Measurements from ENCODE around the gene EMILIN1. TPM values are rescaled to one million over a fixed set of nuclear protein-coding genes. Genes with fewer than 3 reads are reported as not detected.
"Not testable (repeated sequence)": the region's sequence is repeated elsewhere in the genome, so short reads cannot be mapped to it uniquely, and the experiment has no call there.

EMILIN1 gene
- total RNA-seq, 3 donors from 2014 or later, result 12.1 to 256 (median 42.3) TPM

DNA sequence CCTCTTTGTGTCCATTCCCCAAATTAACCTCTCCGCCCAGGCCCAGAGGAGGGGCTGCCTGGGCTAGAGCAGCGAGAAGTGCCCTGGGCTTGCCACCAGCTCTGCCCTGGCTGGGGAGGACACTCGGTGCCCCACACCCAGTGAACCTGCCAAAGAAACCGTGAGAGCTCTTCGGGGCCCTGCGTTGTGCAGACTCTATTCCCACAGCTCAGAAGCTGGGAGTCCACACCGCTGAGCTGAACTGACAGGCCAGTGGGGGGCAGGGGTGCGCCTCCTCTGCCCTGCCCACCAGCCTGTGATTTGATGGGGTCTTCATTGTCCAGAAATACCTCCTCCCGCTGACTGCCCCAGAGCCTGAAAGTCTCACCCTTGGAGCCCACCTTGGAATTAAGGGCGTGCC, 21.6 kb downstream of the EMILIN1 start:
- Histone ChIP-seq H3K4me3 (no peak overlapping the region), H3K36me3 (ENCODE audit: low read depth) (no peaks in the 10 kb centered on the region), H3K9me3 (no peaks in the 10 kb centered on the region), H3K4me1 (ENCODE audit: low read depth) (peaks cover 3% of the 10 kb centered on the region)
- TF ChIP-seq, protein P1, sequence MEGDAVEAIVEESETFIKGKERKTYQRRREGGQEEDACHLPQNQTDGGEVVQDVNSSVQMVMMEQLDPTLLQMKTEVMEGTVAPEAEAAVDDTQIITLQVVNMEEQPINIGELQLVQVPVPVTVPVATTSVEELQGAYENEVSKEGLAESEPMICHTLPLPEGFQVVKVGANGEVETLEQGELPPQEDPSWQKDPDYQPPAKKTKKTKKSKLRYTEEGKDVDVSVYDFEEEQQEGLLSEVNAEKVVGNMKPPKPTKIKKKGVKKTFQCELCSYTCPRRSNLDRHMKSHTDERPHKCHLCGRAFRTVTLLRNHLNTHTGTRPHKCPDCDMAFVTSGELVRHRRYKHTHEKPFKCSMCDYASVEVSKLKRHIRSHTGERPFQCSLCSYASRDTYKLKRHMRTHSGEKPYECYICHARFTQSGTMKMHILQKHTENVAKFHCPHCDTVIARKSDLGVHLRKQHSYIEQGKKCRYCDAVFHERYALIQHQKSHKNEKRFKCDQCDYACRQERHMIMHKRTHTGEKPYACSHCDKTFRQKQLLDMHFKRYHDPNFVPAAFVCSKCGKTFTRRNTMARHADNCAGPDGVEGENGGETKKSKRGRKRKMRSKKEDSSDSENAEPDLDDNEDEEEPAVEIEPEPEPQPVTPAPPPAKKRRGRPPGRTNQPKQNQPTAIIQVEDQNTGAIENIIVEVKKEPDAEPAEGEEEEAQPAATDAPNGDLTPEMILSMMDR (IDR thresholded peaks at IDR 0.05), result no peak
- intact Hi-C loops (cut with DNase I, micrococcal nuclease), result no loop called here
- DNase-seq (no peak), ATAC-seq (no peak)

DNA sequence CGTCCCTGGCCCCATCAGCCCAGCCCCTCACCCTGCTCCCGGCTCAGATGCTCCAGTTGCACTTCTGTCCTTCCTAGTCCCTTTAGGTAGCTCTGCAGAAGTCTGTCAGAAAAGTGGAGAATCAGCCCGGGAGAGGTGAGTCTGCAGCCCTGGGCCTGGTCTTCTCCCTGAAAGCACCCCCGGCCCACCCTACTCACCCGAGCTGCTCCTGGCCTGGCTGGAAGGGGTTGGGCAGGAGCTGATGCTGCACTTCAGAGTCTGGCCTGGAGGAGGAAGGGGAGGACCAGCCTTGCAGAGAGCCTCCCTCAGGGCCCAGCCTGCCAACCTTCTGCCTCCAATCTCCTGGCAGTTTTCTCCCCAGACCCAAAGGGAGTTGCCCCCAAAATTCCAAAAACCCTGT, 23.9 kb downstream of the EMILIN1 start:
- ATAC-seq, result no peak
- DNase-seq, result no peak
- Histone ChIP-seq H3K4me1 (ENCODE audit: low read depth) (no peaks in the 10 kb centered on the region), H3K9me3 (no peaks in the 10 kb centered on the region), H3K4me3 (no peak overlapping the region), H3K36me3 (ENCODE audit: low read depth) (no peaks in the 10 kb centered on the region)
- TF ChIP-seq, protein P1 (IDR thresholded peaks at IDR 0.05), result no peak
- intact Hi-C loops (cut with DNase I, micrococcal nuclease), result no loop called here

DNA sequence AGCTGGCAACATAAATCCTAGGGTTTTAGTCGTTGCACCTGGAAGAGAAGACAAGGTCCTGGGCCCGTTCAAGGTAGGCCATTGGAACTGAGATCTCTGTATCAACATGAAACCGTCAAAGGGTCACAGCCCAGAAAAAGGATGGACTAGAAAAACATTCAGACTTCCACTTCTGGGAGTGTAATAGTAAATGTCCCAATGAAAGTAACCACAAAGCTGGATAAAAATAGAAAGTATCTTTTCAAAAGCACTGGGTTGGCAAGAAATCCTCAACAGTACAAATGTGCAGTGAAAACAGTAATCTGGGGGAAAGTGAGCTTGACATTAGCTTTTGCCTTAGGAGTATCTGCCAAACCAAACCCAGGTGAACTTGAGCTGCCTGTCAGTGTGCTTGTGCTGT, 27.6 kb downstream of the EMILIN1 start:
- ATAC-seq (no peak), DNase-seq (no peak)
- TF ChIP-seq, protein P1 (IDR thresholded peaks at IDR 0.05), result no peak
- intact Hi-C loops (cut with DNase I, micrococcal nuclease), result no loop called here
- no peaks in the 10 kb centered on the region for H3K9me3 ChIP-seq
- H3K36me3 ChIP-seq (ENCODE audit: low read depth), result no peaks in the 10 kb centered on the region
- no peaks in the 10 kb centered on the region for H3K4me1 ChIP-seq (ENCODE audit: low read depth)
- H3K4me3 ChIP-seq, result no peak overlapping the region

DNA sequence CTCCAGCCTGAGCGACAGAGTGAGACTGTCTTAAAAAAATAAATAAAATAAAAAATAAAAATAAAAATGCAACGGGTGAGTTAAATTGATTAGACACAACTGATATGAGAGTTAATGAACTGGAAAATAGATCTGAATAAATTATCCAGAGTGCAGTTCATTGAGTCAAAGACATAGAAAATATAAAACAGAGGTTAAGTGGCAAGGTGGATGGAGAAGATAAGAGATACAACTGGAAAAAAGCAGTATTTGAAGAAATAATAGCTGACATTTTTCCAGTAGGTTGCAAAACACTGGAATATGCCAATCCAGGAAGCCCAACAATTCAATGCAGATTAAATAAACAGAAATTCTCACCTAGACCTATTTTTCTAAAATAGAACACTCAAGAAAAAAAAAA, 29.8 kb downstream of the EMILIN1 start:
- intact Hi-C loops (cut with DNase I, micrococcal nuclease), result no loop called here
- no peak overlapping the region for H3K4me3 ChIP-seq
- TF ChIP-seq, protein P1 (IDR thresholded peaks at IDR 0.05), result no peak
- H3K9me3 ChIP-seq, result no peaks in the 10 kb centered on the region
- no peaks in the 10 kb centered on the region for H3K4me1 ChIP-seq (ENCODE audit: low read depth)
- no peak for DNase-seq
- ATAC-seq, result no peak
- no peaks in the 10 kb centered on the region for H3K36me3 ChIP-seq (ENCODE audit: low read depth)

DNA sequence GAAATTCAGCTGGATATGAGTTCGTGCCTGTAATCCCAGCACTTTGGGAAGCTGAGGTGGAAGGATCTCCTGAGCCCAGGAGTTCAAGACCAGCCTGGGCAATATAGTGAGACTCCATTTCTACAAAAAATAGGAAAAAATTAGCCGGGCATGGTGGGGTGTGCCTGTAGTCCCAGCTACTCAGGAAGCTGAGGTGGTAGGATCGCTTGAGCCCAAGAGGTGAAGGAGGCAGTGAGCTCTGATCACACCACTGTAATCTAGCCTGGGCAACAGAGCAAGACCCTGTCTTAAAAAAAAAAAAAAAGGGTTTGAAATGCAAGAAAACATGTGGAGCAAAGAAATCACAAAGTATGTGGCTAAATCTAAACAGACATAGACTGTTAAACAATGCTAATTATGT, 30.7 kb downstream of the EMILIN1 start:
- no peak overlapping the region for H3K4me3 ChIP-seq
- ATAC-seq (no peak), DNase-seq (no peak)
- no peaks in the 10 kb centered on the region for H3K9me3 ChIP-seq
- no peaks in the 10 kb centered on the region for H3K36me3 ChIP-seq (ENCODE audit: low read depth)
- intact Hi-C loops (cut with DNase I, micrococcal nuclease), result no loop called here
- no peaks in the 10 kb centered on the region for H3K4me1 ChIP-seq (ENCODE audit: low read depth)
- TF ChIP-seq, protein P1 (IDR thresholded peaks at IDR 0.05), result no peak

DNA sequence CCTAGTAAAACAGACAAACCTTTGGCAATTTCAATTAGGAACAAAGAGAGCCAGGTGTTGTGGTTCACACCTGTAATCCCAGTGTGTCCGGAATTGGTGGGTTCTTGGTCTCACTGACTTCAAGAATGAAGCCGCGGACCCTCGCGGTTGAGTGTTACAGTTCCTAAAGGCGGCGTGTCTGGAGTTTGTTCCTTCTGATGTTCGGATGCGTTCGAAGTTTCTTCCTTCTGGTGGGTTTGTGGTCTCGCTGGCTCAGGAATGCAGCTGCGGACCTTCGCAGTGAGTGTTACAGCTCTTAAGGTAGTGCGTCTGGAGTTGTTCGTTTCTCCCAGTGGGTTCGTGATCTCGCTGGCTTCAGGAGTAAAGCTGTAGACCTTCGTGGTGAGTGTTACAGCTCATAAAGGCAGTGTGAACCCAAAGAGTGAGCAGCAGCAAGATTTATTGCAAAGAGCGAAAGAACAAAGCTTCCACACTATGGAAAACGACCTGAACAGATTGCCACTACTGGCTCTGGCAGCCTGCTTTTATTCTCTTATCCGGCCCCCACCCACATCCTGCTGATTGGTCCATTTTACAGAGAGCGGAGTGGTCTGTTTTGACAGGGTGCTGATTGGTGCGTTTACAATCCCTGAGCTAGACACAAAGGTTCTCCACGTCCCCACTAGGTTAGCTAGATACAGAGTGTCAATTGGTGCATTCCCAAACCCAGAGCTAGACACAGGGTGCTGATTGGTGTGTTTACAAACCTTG, 32.4 kb downstream of the EMILIN1 start:
- H3K36me3 ChIP-seq (ENCODE audit: low read depth); ATAC-seq; DNase-seq; H3K4me1 ChIP-seq (ENCODE audit: low read depth); intact Hi-C loops (cut with DNase I, micrococcal nuclease); H3K9me3 ChIP-seq; H3K4me3 ChIP-seq: not testable (repeated sequence)

DNA sequence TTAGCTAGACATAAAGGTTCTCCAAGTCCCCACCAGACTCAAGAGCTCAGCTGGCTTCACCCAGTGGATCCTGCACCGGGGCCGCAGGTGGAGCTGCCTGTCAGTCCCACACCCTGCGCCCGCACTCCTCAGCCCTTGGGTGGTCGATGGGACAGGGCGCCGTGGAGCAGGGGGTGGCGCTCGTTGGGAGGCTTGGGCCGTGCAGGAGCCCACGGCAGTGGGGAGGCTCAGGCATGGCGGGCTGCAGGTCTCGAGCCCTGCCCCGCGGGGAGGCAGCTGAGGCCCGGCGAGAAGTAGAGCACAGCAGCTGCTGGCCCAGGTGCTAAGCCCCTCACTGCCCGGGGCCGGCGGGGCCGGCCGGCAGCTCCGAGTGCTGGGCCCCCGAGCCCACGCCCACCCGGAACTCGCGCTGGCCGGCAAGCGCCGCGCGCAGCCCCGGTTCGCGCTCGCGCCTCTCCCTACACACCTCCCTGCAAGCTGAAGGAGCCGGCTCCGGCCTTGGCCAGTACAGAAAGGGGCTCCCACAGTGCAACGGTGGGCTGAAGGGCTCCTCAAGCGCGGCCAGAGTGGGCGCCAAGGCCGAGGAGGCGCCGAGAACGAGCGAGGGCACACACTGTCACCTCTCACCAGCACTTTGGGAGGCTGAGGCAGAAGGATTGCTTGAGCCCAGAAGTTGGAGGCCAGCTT, 33.1 kb downstream of the EMILIN1 start:
- intact Hi-C loops (cut with DNase I, micrococcal nuclease); H3K4me3 ChIP-seq; DNase-seq; H3K4me1 ChIP-seq (ENCODE audit: low read depth); H3K36me3 ChIP-seq (ENCODE audit: low read depth); H3K9me3 ChIP-seq; ATAC-seq: not testable (repeated sequence)
